Liver (tissue), 3 donors: ENCODE data around the gene DGCR2.

ENCODE experiments used
- CTCF ChIP-seq: fragments of 150-350 bp; IDR thresholded peaks from 2 replicates; pipeline ENCODE4 v1.5.1; 2017; ENCODE audit warnings: improper control_type of control experiment, low read depth, low read length; ENCODE audit not compliant: missing input control
- FOXA1 ChIP-seq: IDR thresholded peaks from 2 replicates; pipeline ENCODE4 v1.6.1; 2016; ENCODE audit warnings: antibody characterized with exemption
- MAX ChIP-seq: IDR thresholded peaks from 2 replicates; pipeline ENCODE4 v1.6.1; 2016; ENCODE audit warnings: antibody characterized with exemption
- RAD21 ChIP-seq, 2 donors: IDR thresholded peaks; 2 replicates each; pipeline ENCODE4 v1.6.1; 2016; ENCODE audit warnings: antibody characterized with exemption in 2 of 2, mild to moderate bottlenecking in 2 of 2
- RXRA ChIP-seq, 2 donors: IDR thresholded peaks; 2 replicates each; pipeline ENCODE4 v1.6.1; 2017 to 2018; ENCODE audit warnings: antibody characterized with exemption in 2 of 2, mild to moderate bottlenecking in 1 of 2
- SP1 ChIP-seq: IDR thresholded peaks from 2 replicates; pipeline ENCODE4 v1.6.1; 2018; ENCODE audit warnings: antibody characterized with exemption, mild to moderate bottlenecking
- TAF1 ChIP-seq: conservative IDR thresholded peaks from 2 replicates; pipeline ENCODE4 v1.6.1; 2016; ENCODE audit warnings: antibody characterized with exemption, mild to moderate bottlenecking
- YY1 ChIP-seq: IDR thresholded peaks from 2 replicates; pipeline ENCODE4 v1.6.1; 2016; ENCODE audit warnings: antibody characterized with exemption, mild to moderate bottlenecking
- donor health status: healthy.
- donor health status: healthy.

GRCh38 chr22:19139001-19139356, 16.8 kb upstream of the DGCR2 start:
- TF ChIP-seq CTCF (no peak), RXRA (IDR thresholded peaks at IDR 0.05) (no peak), RAD21 (IDR thresholded peaks at IDR 0.05) (no peak), SP1 (no peak), TAF1 (no peak), MAX (no peak), YY1 (no peak), FOXA1 (no peak)
